ENCODE data around the gene SET.

GRCh38 chr9:128704356-128704670 is 15.3 kb downstream of the SET start:
- TF ChIP-seq CTCF (conservative IDR thresholded peaks at IDR 0.05; ENCODE audit: low read depth, low read length) (no peak), EZH2 (IDR thresholded peaks at IDR 0.05; ENCODE audit: borderline replicate concordance, low read depth, low read length, poor library complexity, severe bottlenecking) (no peak)

Data from A673 (cell line).